Measurements from ENCODE around the gene HNF4A.
"Not testable (repeated sequence)": the region's sequence is repeated elsewhere in the genome, so short reads cannot be mapped to it uniquely, and the experiment has no call there.

HNF4A gene

DNA sequence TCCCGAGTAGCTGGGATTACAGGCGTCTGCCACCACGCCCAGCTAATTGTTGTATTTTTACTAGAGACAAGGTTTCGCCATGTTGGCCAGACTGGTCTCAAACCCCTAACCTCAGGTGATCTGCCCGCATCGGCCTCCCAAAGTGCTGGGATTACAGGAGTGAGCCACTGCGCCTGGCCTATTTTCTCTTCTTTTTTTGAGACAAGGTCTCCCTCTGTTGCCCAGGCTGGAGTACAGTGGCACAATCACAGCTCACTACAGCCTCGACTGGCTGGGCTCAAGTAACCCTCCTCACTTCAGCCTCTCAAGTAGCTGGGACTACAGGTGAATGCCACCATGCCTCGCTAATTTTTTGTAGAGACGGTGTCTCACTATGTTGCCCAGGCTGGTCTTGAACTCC lies 9.6 kb upstream of the HNF4A start:
- not testable (repeated sequence) for DNase-seq

- no peak for DNase-seq
These were observed 7.3 kb upstream of the HNF4A start for GRCh38 chr20:44348168-44348659.

DNA sequence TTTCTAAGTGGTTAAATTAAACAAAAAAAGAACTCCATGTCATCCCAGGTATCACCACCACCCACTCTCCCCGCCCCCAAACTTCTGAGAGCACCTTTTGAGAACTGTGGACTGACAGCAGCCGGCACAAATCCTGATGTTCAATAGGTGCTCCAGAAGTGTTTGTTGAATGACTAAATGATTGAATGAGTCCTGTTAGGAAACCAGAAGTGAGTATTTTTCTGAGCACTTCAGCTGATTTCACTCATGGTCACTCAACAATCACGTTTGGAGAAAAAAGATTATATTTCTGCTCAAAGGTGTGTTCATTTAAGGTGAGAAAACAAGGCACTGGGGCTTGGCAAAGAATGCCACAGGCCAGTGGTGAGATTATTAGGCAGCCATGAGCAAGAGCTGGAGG lies 6.2 kb upstream of the HNF4A start:
- DNase-seq: no peak

DNA sequence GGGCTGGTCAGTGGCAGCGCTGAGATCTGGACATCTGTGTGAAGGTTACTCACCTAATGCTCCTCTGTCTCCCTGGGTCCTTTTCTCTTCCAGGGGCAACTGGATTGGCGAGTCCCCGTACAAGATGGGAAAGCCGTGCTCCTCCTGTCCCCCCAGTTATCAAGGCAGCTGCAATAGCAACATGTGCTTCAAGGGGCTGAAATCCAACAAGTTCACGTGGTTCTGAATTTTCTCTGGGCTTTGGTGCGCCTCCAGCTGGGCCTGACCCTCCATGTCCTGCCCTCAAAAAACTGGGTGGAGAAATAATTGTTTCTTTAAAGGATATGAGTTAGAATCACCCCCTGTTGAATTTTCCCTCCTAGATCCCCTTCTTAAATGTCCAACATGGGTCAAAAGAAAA lies 4.9 kb upstream of the HNF4A start:
- DNase-seq: no peak

DNA sequence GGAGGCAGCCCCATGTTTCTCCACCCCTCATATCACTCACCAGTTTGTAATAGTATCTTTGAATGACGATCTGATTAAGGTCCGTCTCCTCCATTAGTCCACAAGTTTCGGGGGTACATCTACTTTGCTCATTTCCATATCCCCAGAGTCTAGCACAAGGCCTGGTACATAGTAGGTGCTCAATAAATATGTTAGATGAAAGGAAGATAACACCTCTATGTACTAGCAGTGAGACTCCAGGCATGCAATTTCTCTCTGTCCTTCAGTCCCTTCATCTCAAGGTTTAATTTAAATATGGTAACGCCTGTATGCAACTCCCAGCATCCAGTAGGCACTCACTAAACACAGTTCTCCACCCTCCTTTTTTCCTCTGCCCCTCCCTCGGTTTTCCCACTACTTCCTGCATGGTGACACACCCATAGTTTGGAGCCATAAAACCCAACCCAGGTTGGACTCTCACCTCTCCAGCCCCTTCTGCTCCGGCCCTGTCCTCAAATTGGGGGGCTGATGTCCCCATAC lies 461 bp upstream of the HNF4A start:
- no peak for DNase-seq

DNA sequence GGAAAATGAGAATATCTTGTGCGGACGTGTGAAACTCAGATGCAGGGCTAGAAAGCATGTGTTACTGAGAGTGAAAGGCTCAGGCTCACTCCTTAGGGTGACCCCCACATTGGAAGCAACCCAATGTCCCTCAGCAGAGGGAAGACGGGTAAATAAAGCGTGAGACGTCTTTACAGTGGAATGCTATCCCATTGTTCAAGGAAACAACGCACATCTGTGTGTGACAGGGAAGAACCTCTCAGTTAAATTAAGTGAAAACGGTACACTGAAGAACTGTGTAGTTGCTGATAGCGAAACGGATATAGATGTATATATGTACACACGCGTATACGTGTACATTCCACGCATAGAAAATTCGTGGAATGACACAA lies 839 bp downstream of the HNF4A start:
- no peak for DNase-seq

DNA sequence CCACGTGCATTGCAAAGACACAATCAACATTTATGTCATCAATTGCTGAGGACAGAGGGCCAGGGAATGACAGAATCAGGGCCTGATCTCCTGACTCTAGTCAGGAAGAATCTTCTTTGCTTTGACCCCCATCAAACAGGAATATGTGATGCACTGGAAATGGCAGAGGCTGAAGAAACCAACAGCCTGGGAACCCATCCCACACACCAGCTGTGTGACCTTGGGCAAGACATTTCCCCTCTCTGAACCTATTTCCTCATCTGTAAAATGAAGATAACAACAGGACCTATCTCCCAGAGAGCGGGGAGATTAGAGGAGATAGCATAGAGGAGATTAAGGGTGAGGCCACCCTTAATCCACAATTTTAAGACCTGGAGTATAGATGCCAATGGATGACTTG lies 1.5 kb downstream of the HNF4A start:
- no peak for DNase-seq

DNA sequence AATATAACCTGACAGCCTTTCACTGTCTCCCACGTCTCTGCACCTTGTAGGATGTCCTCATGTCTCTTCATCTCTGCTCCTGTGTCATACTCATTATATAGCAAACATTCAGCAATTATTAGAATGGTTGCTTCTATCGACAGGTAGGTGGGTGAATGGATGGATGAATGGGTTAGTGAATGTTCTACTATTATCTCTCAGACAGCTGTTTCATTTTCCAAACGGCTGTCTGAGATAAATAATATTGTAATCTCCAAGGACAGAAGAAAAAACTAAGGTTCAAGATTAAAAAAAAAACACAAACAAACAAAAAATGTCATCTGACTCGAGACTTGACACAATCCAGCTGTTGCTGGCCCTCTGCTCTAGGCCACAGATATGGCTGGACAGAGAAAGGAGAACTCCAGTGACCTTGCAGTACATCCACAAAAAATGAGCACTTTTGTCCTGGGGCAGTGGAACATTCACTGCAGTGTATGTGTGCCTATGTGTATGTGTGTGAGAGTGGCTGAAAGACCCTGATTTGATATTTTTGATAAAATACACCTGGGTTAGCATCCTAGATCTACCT lies 2.1 kb downstream of the HNF4A start:
- DNase-seq: no peak

GRCh38 chr20:44358776-44359175 lies 3.3 kb downstream of the HNF4A start:
- no peak for DNase-seq

DNA sequence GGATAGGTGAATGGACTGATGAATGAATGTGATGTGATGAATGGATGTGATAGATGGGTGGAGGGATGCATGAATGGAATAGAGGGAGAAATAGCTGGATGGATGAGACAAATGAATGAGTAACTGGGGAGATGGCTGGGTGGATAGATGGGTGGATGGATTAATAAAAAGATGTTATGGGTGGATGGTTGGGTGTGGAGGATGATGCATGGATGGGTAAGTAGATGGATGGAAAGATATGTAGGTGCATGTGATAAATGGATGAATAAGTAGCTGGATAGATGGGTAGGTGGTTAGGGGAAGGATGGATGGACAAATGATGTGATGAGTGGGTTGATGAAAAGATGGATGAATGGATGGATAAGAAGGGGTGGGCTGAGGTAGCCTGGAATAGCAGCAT lies 4.7 kb downstream of the HNF4A start:
- DNase-seq: no peak

GRCh38 chr20:44361021-44361420 lies 5.5 kb downstream of the HNF4A start:
- DNase-seq: no peak

GRCh38 chr20:44362466-44362940 lies 7.0 kb downstream of the HNF4A start:
- no peak for DNase-seq

- no peak for DNase-seq
These were observed 8.6 kb downstream of the HNF4A start for GRCh38 chr20:44364068-44364467.

GRCh38 chr20:44364780-44365179 lies 9.3 kb downstream of the HNF4A start:
- DNase-seq: no peak

DNA sequence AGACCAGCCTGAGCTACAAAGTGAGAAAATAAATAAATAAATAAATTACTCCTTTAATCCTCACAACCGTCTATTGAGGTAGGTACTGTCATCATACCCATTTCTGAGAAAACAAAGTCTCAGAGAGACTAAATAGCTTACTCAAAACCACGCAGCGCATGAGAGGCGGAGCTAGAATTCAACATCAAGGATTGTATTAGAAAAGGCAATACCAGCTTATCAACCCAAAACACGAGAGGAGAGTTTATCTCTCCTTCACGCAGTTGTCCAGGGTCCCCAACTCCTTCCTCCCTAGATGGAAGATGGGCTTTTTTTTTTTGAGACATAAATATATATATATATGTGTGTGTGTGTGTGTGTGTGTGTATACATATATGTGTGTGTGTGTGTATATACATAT lies 12.2 kb downstream of the HNF4A start:
- no peak for DNase-seq

GRCh38 chr20:44370639-44371218 lies 15.2 kb downstream of the HNF4A start:
- no peak for DNase-seq

- no peak for DNase-seq
These were observed 27.1 kb downstream of the HNF4A start for GRCh38 chr20:44382641-44383040.

DNA sequence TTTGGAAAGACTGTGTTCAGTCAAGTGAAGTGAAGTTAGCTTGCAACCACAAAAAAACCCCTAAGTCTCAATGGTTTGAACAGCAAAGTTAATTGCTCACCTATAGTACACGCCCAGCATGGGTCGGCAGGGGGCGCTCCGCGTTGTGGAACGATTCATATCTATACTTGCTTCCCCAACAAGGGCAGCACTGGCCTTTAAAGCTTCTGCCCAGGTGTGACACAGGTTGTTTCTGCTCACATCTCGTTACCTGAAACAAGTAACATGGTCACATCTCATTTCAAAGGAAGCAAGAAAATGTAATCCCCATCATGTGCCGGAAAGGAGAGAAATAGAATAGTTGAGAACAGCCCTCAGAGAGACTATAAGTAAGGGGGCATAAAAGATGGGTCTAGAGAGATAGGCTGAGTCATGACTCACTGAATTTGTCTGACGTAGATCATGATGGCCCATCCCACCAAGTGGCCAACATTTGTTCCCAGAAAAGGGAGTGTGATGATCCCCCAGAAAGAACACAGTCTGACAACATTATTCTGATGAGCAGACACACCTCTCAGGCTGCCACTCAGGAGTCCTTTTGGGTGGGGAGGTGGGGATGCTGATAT lies 29.0 kb downstream of the HNF4A start:
- DNase-seq: peak; percentile 84

DNA sequence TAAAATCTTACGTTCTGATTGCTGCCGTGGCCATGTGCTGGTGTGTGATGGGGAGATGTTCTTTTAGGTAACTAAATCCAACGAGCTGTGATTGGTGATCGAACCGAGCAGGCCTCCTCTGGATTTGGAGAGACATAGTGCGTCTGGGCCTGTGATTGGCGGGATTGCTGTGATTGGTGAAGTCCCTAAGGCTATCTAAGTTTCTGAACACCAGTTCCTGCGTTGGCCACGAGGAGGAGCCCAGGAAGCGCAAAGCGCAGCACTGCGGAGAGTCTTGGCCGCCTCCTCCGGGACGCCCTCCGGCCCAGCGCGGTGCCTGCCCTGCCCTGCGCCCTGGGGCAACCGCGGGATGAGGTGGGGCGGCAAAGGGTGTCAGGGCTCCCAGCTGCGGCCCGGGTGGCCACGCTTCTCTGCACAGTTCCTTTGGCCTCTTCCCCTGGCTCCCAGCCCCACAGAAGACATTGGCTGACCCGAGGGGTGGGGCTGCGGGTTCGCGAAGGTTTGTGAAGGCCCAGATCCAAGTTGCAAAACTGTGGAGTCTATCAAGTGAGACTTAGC lies 33.0 kb downstream of the HNF4A start:
- peak; percentile 74 for DNase-seq

- no peak for DNase-seq
These were observed 34.4 kb downstream of the HNF4A start for GRCh38 chr20:44389871-44390270.

DNA sequence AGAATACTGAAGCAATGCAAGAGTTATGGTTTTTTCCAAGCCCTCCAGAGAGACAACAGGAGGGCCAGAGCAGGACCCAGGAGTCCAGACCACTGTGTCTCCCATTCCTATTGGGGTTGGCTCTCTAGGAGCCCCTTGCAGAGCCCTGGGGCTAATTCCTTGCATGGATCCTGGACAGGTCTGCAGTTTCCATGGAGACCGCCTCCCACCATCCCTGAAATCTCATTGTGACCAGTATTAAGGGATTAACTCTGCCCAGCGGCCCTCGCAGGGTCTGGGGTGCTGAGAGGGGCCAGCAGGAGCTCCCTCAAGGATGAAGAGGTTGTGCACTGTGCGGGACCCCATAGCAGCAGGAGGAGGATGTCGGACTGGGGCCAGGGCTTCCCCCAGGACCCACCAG lies 34.8 kb downstream of the HNF4A start:
- DNase-seq: no peak

- no peak for DNase-seq
These were observed 36.7 kb downstream of the HNF4A start for GRCh38 chr20:44392088-44392775.

Measured in suppressor macrophage treated with lipopolysaccharide for 4 hours (primary cell).